Endothelial cell of umbilical vein (primary cell): Measurements from ENCODE around the gene IGSF11. TPM values are rescaled to one million over a fixed set of nuclear protein-coding genes. Genes with fewer than 3 reads are reported as not detected.

Source experiments
- BruUV-seq: library from RNA; stranded (reverse); fragments of 400-500 nt; replicated peaks from 2 replicates; lab custom pipeline; 2021; lab: Mats Ljungman, UMichigan
- CTCF ChIA-PET: fragments of 300-600, 350-600 bp; sonication (Branson Sonifier 250); formaldehyde crosslinking; loops from one replicate; lab custom pipeline; 2021; ENCODE audit warnings: antibody characterized with exemption, inconsistent platforms; lab: Charles Lee
- POLR2A ChIA-PET: fragments of 300-600, 350-600 bp; sonication (Branson Sonifier 250); formaldehyde crosslinking; loops from one replicate; lab custom pipeline; 2021; ENCODE audit warnings: antibody characterized with exemption, inconsistent platforms; lab: Charles Lee
- DNase-seq: peaks from one replicate; pipeline ENCODE4 v3.0.0-alpha.2; 2011; ENCODE audit warnings: low read depth, low spot score
- FAIRE-seq: peaks from 2 replicates; lab custom pipeline; 2011; peaks lifted over from hg19 to GRCh38; lab: Jason Lieb, UNC
- H2AFZ ChIP-seq: 2 replicates; pipeline ENCODE4 v1.6.0; 2012; ENCODE audit warnings: low read depth, low read length, control low read depth, inconsistent platforms
- H3K27ac ChIP-seq: 2 replicates; pipeline ENCODE4 v1.5.1; 2011; ENCODE audit warnings: low read depth, mild to moderate bottlenecking, control low read depth, low read length, moderate library complexity; ENCODE audit not compliant: insufficient read depth
- H3K27me3 ChIP-seq, 2 experiments: 2 replicates each; pipeline versions ENCODE4 v1.6.0 to v1.6.1; 2011; ENCODE audit warnings: low read length in 2 of 2, mixed read lengths in 1 of 2; ENCODE audit not compliant: control insufficient read depth in 2 of 2, insufficient read depth in 2 of 2
- H3K36me3 ChIP-seq, 2 experiments: 2 replicates in 1 of 2; 3 replicates in 1 of 2; pipeline ENCODE4 v1.5.1; 2011; ENCODE audit warnings: low read length in 2 of 2, mild to moderate bottlenecking in 1 of 2, moderate library complexity in 1 of 2; ENCODE audit not compliant: control insufficient read depth in 2 of 2, insufficient read depth in 2 of 2; ENCODE audit errors: extremely low read depth in 1 of 2
- H3K4me1 ChIP-seq: 3 replicates; pipeline ENCODE4 v1.5.1; 2011; ENCODE audit warnings: mild to moderate bottlenecking, low read length; ENCODE audit not compliant: control insufficient read depth, insufficient read depth; ENCODE audit errors: extremely low read depth
- H3K4me2 ChIP-seq: 2 replicates; pipeline ENCODE4 v1.6.1; 2011; ENCODE audit warnings: low read length, control low read depth, mixed read lengths; ENCODE audit not compliant: insufficient read depth
- H3K4me3 ChIP-seq, 3 experiments: fragments of 200-600 bp in 1 of 3; sonication (generic), shearing (Covaris generic) in 1 of 3; replicated peaks in 1 of 3; 2 replicates each; pipeline ENCODE4 v1.5.1; 2011 to 2016; ENCODE audit warnings: control low read depth in 3 of 3, low read length in 3 of 3, mild to moderate bottlenecking in 2 of 3, inconsistent platforms in 1 of 3, low read depth in 1 of 3, moderate library complexity in 1 of 3; ENCODE audit not compliant: insufficient read depth in 1 of 3
- H3K79me2 ChIP-seq: 2 replicates; pipeline ENCODE4 v1.6.0; 2012; ENCODE audit warnings: low read length, inconsistent platforms; ENCODE audit not compliant: control insufficient read depth, insufficient read depth
- H3K9ac ChIP-seq: replicated peaks from 2 replicates; pipeline ENCODE3; 2011; ENCODE audit warnings: low read length, control low read depth; ENCODE audit not compliant: insufficient read depth; ENCODE audit errors: extremely low read depth
- H3K9me1 ChIP-seq: replicated peaks from 3 replicates; pipeline ENCODE4 v1.6.0; 2011; ENCODE audit warnings: mild to moderate bottlenecking, low read length; ENCODE audit not compliant: control insufficient read depth, insufficient read depth; ENCODE audit errors: extremely low read depth
- H3K9me3 ChIP-seq: replicated peaks from 2 replicates; pipeline ENCODE4 v1.5.1; 2012; ENCODE audit warnings: low read length, inconsistent platforms; ENCODE audit not compliant: control insufficient read depth, insufficient read depth
- H4K20me1 ChIP-seq: replicated peaks from 2 replicates; pipeline ENCODE3; 2011; ENCODE audit warnings: mild to moderate bottlenecking, low read length; ENCODE audit not compliant: control insufficient read depth, insufficient read depth; ENCODE audit errors: extremely low read depth
- FOS ChIP-seq: IDR thresholded peaks from 2 replicates; pipeline ENCODE4 v1.6.1; 2011; ENCODE audit warnings: mild to moderate bottlenecking, low read length, moderate library complexity, borderline replicate concordance; ENCODE audit not compliant: insufficient read depth
- GATA2 ChIP-seq: IDR thresholded peaks from 2 replicates; pipeline ENCODE4 v1.7.0; 2011; ENCODE audit warnings: low read depth, mild to moderate bottlenecking, moderate library complexity, mixed read lengths, low read length; ENCODE audit not compliant: insufficient read length, insufficient read depth
- JUN ChIP-seq: IDR thresholded peaks from 2 replicates; pipeline ENCODE4 v1.6.1; 2011; ENCODE audit warnings: borderline replicate concordance, low read depth; ENCODE audit not compliant: insufficient read length, insufficient read depth
- MAX ChIP-seq: IDR thresholded peaks from 2 replicates; pipeline ENCODE4 v1.6.1; 2011; ENCODE audit not compliant: insufficient read depth, insufficient read length
- MYC ChIP-seq: IDR thresholded peaks from one replicate; pipeline ENCODE4 v1.6.1; 2011; ENCODE audit warnings: mild to moderate bottlenecking, low read depth, low read length
- POLR2A ChIP-seq: IDR thresholded peaks from 2 replicates; pipeline ENCODE4 v1.6.1; 2012; ENCODE audit warnings: low read depth, mild to moderate bottlenecking, control low read depth, low read length
- POLR2AphosphoS5 ChIP-seq: IDR thresholded peaks from 2 replicates; pipeline ENCODE4 v1.6.1; 2012; ENCODE audit warnings: low read depth, mild to moderate bottlenecking, control low read depth, low read length, moderate library complexity; ENCODE audit not compliant: insufficient read depth
- dilution Hi-C: fragments of 300-500 bp; cut with MboI; formaldehyde crosslinking; loops from one replicate; pipeline ENCODE4 v1.15.0; 2019; ENCODE audit warnings: low sequenced_read_pairs; ENCODE audit not compliant: extremely low pct_ligation_motif_present
- intact Hi-C: fragments of 100-400 bp; cut with micrococcal nuclease; formaldehyde crosslinking; loops from one replicate; pipeline ENCODE4 v1.10.0; 2022
- polyA plus RNA-seq, 4 experiments: library from polyadenylated mRNA; depleted of rRNA in 3 of 4; stranded (reverse) in 3 of 4; unstranded in 1 of 4; fragments of >200 nt; gene quantifications; 2 replicates each; pipeline versions ENCODE4 v1.2.1 to v1.2.3, GENCODE V29; 2011 to 2012; ENCODE audit warnings: missing spikeins in 1 of 4
- total RNA-seq: library from RNA; stranded (reverse); gene quantifications from 2 replicates; pipeline ENCODE4 v1.2.3, GENCODE V29; 2021

Gene IGSF11
- total and polyA plus RNA-seq, 2 donors (not counting 3 experiments of a cell fraction or from before 2014, with no cell fraction given): not detected

GRCh38 chr3:118948146-118948545 is 86.5 kb downstream of the IGSF11 start:
- dilution Hi-C loops (no loop called here), intact Hi-C loops (no loop called here)
- Histone ChIP-seq H3K27ac (no peak overlapping the region), H3K79me2 (no peaks in the 10 kb centered on the region), H3K9me3 (no peaks in the 10 kb centered on the region), H3K9ac (no peak overlapping the region), H3K27me3 (no peaks in the 10 kb centered on the region), H3K4me1 (no peaks in the 10 kb centered on the region), H2AFZ (no peak overlapping the region), H3K36me3 (no peaks in the 10 kb centered on the region), H3K9me1 (no peaks in the 10 kb centered on the region), H3K4me2 (no peak overlapping the region), H3K4me3 (no peak overlapping the region), H4K20me1 (no peaks in the 10 kb centered on the region)
- ChIA-PET POLR2A (no interaction called here), CTCF (no interaction called here)
- no peak for FAIRE-seq
- no peak for DNase-seq
- no peak for TF ChIP-seq JUN
- TF ChIP-seq MYC: no peak
- TF ChIP-seq POLR2A: no peak
- no peak for TF ChIP-seq FOS
- no peak for TF ChIP-seq GATA2
- BruUV-seq: no TSS peak

DNA sequence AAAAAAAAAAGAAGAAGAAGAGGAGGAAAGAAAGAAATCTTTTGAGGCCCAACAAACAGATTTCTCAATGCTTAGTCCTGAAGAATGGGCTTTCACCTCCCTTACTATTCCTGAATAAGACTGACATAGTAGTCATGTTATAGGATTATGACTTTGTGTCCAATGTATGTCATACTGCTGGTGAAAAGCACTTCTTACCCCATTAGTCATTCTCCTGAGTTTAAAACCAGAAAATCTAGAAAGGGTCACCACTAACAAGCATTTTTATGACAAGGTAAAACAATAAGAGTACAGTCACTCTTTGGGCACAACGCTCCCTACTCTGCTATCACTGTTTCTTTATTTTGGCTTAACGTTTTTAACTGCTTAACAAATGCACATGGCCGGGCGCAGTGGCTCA is 88.2 kb downstream of the IGSF11 start:
- H3K79me2 ChIP-seq: no peaks in the 10 kb centered on the region
- ChIA-PET CTCF (no interaction called here), POLR2A (no interaction called here)
- H3K9me1 ChIP-seq: no peaks in the 10 kb centered on the region
- no peak overlapping the region for H3K27ac ChIP-seq
- H3K4me3 ChIP-seq: no peak overlapping the region
- H3K4me1 ChIP-seq: no peaks in the 10 kb centered on the region
- intact Hi-C loops: no loop called here
- H4K20me1 ChIP-seq: no peaks in the 10 kb centered on the region
- no peak for FAIRE-seq
- TF ChIP-seq MAX: no peak
- no peak for TF ChIP-seq JUN
- TF ChIP-seq GATA2: no peak
- no peak for TF ChIP-seq POLR2AphosphoS5
- no peak for TF ChIP-seq FOS
- no peak overlapping the region for H2AFZ ChIP-seq
- dilution Hi-C loops: no loop called here
- no peaks in the 10 kb centered on the region for H3K27me3 ChIP-seq
- no peaks in the 10 kb centered on the region for H3K36me3 ChIP-seq
- H3K4me2 ChIP-seq: no peak overlapping the region
- no peaks in the 10 kb centered on the region for H3K9me3 ChIP-seq
- no peak overlapping the region for H3K9ac ChIP-seq
- no peak for DNase-seq
- no TSS peak for BruUV-seq
